ENCODE measurements around the gene SOCS1. TPM values are rescaled to one million over a fixed set of nuclear protein-coding genes. Genes with fewer than 3 reads are reported as not detected.

The SOCS1 gene
- total RNA-seq, 3 donors from 2014 or later (not counting 1 experiment from before 2014, with no cell fraction given) = 21.7 to 74.7 (median 27.2) TPM

- WGBS (ENCODE audit: insufficient coverage) = 94% methylated on average over 26 of the region's 26 CpGs
- Histone ChIP-seq H3K4me3 (ENCODE audit: low read length) (no peak within 1 kb of the TSS), H3K27ac (ENCODE audit: low read length) (no peak within 1 kb of the TSS), H3K36me3 (ENCODE audit: control insufficient read depth, insufficient read depth, low read length) (no peaks in the 10 kb centered on the region), H3K9me3 (ENCODE audit: control insufficient read depth, insufficient read depth, low read length) (no peaks in the 10 kb centered on the region), H3K27me3 (ENCODE audit: control insufficient read depth, insufficient read depth, low read length) (no peaks in the 10 kb centered on the region), H3K4me1 (ENCODE audit: control insufficient read depth, insufficient read depth, low read length) (no peaks in the 10 kb centered on the region)
- DNase-seq = no peak
- intact Hi-C loops (cut with micrococcal nuclease) = no loop called here
- ATAC-seq = no peak
- no peak for TF ChIP-seq CTCF (IDR thresholded peaks at IDR 0.05)
- Mint-ChIP-seq H3K27ac (no peak within 1 kb of the TSS), H3K27me3 (ENCODE audit: low read depth in 2 of 2) (peaks cover 4 to 10% of the 10 kb centered on the region in 2 donors), H3K4me3 (no peak within 1 kb of the TSS), H3K4me1 (no peaks in the 10 kb centered on the region), H3K36me3 (no peaks in the 10 kb centered on the region), H3K9me3 (no peaks in the 10 kb centered on the region)
These were observed 20.3 kb upstream of the SOCS1 start, which contains the start of gene PRM2 for GRCh38 chr16:11276143-11276895. PRM2 (minus strand) TSS chr16:11276480; CDS start chr16:11276370, 110 bp downstream.

- Mint-ChIP-seq H3K27me3 (ENCODE audit: low read depth in 2 of 2) (peaks cover 6 to 13% of the 10 kb centered on the region in 2 donors), H3K4me1 (no peaks in the 10 kb centered on the region), H3K36me3 (no peaks in the 10 kb centered on the region), H3K27ac (no peak overlapping the region), H3K4me3 (no peak overlapping the region), H3K9me3 (no peaks in the 10 kb centered on the region)
- no peaks in the 10 kb centered on the region for H3K9me3 ChIP-seq (ENCODE audit: control insufficient read depth, insufficient read depth, low read length)
- no peak for TF ChIP-seq CTCF (IDR thresholded peaks at IDR 0.05)
- intact Hi-C loops (cut with micrococcal nuclease) = no loop called here
- no peak overlapping the region for H3K4me3 ChIP-seq (ENCODE audit: low read length)
- ATAC-seq (no peak), DNase-seq (no peak)
- H3K4me1 ChIP-seq (ENCODE audit: control insufficient read depth, insufficient read depth, low read length) = no peaks in the 10 kb centered on the region
- WGBS (ENCODE audit: insufficient coverage) = 92% methylated on average over 7 of the region's 7 CpGs
- H3K27ac ChIP-seq (ENCODE audit: low read length) = no peak overlapping the region
- no peaks in the 10 kb centered on the region for H3K36me3 ChIP-seq (ENCODE audit: control insufficient read depth, insufficient read depth, low read length)
- no peaks in the 10 kb centered on the region for H3K27me3 ChIP-seq (ENCODE audit: control insufficient read depth, insufficient read depth, low read length)
These were observed 19.0 kb upstream of the SOCS1 start for GRCh38 chr16:11274964-11275363.

GRCh38 chr16:11273721-11274324 is 17.8 kb upstream of the SOCS1 start:
- Mint-ChIP-seq H3K4me1 (no peaks in the 10 kb centered on the region), H3K27ac (no peak overlapping the region), H3K4me3 (no peak overlapping the region), H3K36me3 (no peaks in the 10 kb centered on the region), H3K27me3 (ENCODE audit: low read depth in 2 of 2) (peaks cover 0 to 13% of the 10 kb centered on the region in 2 donors), H3K9me3 (no peaks in the 10 kb centered on the region)
- TF ChIP-seq CTCF (IDR thresholded peaks at IDR 0.05) = no peak
- H3K4me1 ChIP-seq (ENCODE audit: control insufficient read depth, insufficient read depth, low read length) = no peaks in the 10 kb centered on the region
- 94% methylated on average over 2 of the region's 3 CpGs for WGBS (ENCODE audit: insufficient coverage)
- intact Hi-C loops (cut with micrococcal nuclease) = no loop called here
- H3K27me3 ChIP-seq (ENCODE audit: control insufficient read depth, insufficient read depth, low read length) = no peaks in the 10 kb centered on the region
- H3K4me3 ChIP-seq (ENCODE audit: low read length) = no peak overlapping the region
- no peaks in the 10 kb centered on the region for H3K9me3 ChIP-seq (ENCODE audit: control insufficient read depth, insufficient read depth, low read length)
- no peak for DNase-seq
- ATAC-seq = no peak
- no peak overlapping the region for H3K27ac ChIP-seq (ENCODE audit: low read length)
- no peaks in the 10 kb centered on the region for H3K36me3 ChIP-seq (ENCODE audit: control insufficient read depth, insufficient read depth, low read length)
